Retinal pigment epithelial cell (primary cell): ENCODE data around the gene GPATCH2.

Source experiments
- DNase-seq: peaks from one replicate; pipeline ENCODE4 v3.0.0-alpha.2; 2010; ENCODE audit warnings: low read depth
- H3K4me3 ChIP-seq: 2 replicates; pipeline ENCODE4 v1.5.1; 2011; ENCODE audit warnings: mild to moderate bottlenecking, low read length, control low read depth, moderate library complexity
- CTCF ChIP-seq: conservative IDR thresholded peaks from 2 replicates; pipeline ENCODE4 v1.5.1; 2011; ENCODE audit warnings: low read depth, low read length, control low read depth, inconsistent platforms

Gene GPATCH2

DNA sequence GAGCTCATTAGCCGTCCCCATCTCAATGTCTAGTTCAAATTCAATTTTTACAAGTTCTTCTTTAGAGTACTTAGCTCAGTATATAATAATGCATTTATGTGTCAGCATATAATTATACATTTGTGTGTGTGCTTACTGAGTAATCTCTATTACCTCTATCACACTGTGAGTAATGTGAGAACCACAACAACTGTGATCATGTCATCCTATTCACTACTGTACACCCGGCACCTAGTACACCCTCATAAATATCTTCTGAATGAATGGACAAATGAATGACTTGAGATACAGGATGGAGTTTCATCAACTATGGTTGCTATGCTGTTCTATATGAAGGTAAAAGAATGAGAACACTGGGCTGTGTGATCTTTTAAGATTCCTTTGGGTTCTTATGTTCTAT, 124.0 kb downstream of the GPATCH2 start:
- no peak for TF ChIP-seq CTCF

DNA sequence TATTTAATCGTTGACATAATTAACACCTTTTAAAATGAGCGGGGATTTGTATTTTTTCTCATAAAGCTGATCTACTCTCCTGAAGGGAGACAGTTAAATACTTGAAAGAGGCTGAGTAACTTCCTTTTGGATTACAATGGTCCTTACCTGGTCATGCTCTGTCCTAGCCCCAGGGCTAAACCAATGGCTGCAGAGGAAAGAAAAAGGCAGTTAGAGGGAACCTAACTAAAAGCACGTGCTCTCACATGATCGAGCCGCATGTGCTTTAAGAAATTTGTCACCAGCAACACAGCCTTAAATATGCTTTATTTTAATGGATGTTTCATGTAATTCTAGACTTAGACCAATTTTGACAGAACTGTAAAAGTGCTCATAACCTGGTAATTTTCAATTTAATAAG, 132.7 kb downstream of the GPATCH2 start:
- no peak for TF ChIP-seq CTCF
- H3K4me3 ChIP-seq: no peak overlapping the region
- DNase-seq: no peak

More for the DNA sequence above, 124.0 kb downstream of the GPATCH2 start:
- H3K4me3 ChIP-seq: no peak overlapping the region
- DNase-seq: no peak

GRCh38 chr1:217495249-217495648, 135.6 kb downstream of the GPATCH2 start:
- DNase-seq: no peak
- H3K4me3 ChIP-seq: no peak overlapping the region
- TF ChIP-seq CTCF: no peak

- TF ChIP-seq CTCF: no peak
- no peak overlapping the region for H3K4me3 ChIP-seq
- DNase-seq: no peak
Measured at GRCh38 chr1:217494767-217495166, 136.1 kb downstream of the GPATCH2 start.

DNA sequence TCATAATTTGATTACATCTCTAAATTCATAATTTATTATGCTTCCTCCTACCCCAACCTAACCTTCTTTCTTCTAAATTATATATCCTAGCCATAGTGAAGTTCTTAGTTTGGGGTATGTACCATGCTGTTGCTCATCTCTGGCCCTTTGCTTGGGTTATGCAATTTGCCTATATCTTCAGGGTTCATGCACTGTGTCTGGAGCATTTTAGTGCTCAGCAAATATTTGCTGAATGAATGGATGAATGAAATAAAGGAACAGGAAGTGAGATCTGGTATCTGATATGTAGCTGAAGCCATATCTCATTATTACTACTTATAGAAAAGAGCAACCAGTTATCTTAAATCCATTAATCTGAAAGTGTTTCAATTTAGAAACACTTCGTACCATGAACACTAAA, 137.6 kb downstream of the GPATCH2 start:
- TF ChIP-seq CTCF: no peak
- H3K4me3 ChIP-seq: no peak overlapping the region
- no peak for DNase-seq

DNA sequence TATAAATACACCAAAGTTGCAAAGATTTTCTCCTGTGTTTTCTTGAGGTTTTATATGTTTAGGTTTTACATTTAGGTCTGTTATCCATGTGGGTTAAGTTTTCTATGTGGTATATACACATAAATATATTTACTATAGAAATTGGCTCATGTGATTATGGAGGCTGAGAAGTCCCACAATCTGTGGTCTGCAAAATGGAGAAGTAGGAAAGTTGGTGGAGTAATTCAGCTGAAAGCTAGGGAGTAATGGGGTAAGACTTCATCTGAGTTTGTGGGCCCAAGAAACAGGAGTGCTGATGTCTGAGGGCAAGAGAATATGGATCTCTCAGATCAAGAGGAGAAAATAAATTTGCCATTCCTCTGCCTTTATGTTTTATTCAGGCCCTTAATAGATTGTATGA, 146.0 kb downstream of the GPATCH2 start:
- DNase-seq: no peak
- no peak overlapping the region for H3K4me3 ChIP-seq
- TF ChIP-seq CTCF: no peak

DNA sequence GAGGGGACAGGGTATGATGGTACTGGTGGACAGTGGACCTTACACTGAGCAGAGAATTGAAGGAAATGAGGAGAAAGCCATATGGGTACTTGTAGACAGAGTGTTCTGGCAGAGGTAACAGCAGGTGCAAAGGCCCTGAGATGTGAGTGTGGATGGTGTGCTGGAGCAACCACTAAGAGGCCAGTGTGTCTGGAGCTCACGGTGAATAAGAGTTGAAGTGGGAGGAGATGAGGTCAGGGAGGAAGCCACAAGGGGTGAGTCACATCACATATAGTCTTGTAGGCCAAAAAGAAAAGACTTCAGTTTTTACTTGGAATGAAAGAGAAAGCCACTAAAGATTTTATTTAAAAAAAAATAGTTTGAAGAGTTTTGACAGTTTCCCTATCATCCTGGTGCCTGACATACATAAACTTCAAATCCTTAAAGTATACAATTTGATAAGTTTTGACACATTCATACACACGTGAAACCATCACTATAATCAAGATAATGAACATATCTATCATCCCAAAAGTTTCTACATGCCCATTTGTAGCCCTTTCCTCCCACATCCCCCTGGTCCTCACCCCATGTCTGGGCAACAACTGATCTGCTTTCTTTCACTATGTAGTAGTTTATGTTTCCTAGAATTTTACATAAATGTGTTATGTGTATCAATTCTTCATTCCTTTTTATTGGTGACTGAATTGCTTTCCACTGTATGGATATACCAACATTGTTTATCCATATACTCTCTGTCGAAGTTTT, 148.4 kb downstream of the GPATCH2 start:
- DNase-seq: peak; percentile 2

More for the DNA sequence above, 148.4 kb downstream of the GPATCH2 start:
- TF ChIP-seq CTCF: no peak
- H3K4me3 ChIP-seq: no peak overlapping the region
